ENCODE measurements around the gene CAPN2.

Gene CAPN2

GRCh38 chr1:223716302-223716862, 4.0 kb downstream of the CAPN2 start:
- peaks cover 10 to 17% of the 10 kb centered on the region in 2 donors for H3K36me3 ChIP-seq (ENCODE audit: control insufficient read depth in 1 of 2, insufficient read depth in 2 of 2, low read length in 2 of 2)
- H3K27me3 ChIP-seq (ENCODE audit: control insufficient read depth in 1 of 2, insufficient read depth in 2 of 2, low read length in 2 of 2), result no peaks in the 10 kb centered on the region
- no peak overlapping the region for H3K27ac ChIP-seq (ENCODE audit: low read depth, low read length)
- peaks cover 63% of the 10 kb centered on the region in 2 donors for H3K4me1 ChIP-seq (ENCODE audit: control insufficient read depth in 1 of 2, insufficient read depth in 2 of 2, low read length in 2 of 2)
- H3K9ac ChIP-seq (ENCODE audit: low read depth in 1 of 2, low read length in 2 of 2), result no peak overlapping the region
- no peaks in the 10 kb centered on the region for H3K9me3 ChIP-seq (ENCODE audit: control insufficient read depth in 1 of 2, low read length in 2 of 2)
- peak overlapping the region in 1 of 2 donors; percentile 14 for H3K4me3 ChIP-seq (ENCODE audit: low read depth in 1 of 2, low read length in 2 of 2)

- no peaks in the 10 kb centered on the region for H3K9me3 ChIP-seq (ENCODE audit: control insufficient read depth in 1 of 2, low read length in 2 of 2)
- H3K4me3 ChIP-seq (ENCODE audit: low read depth in 1 of 2, low read length in 2 of 2), result no peak overlapping the region
- H3K27me3 ChIP-seq (ENCODE audit: control insufficient read depth in 1 of 2, insufficient read depth in 2 of 2, low read length in 2 of 2), result no peaks in the 10 kb centered on the region
- H3K9ac ChIP-seq (ENCODE audit: low read depth in 1 of 2, low read length in 2 of 2), result no peak overlapping the region
- peaks cover 62 to 68% of the 10 kb centered on the region in 2 donors for H3K4me1 ChIP-seq (ENCODE audit: control insufficient read depth in 1 of 2, insufficient read depth in 2 of 2, low read length in 2 of 2)
- peaks cover 13 to 17% of the 10 kb centered on the region in 2 donors for H3K36me3 ChIP-seq (ENCODE audit: control insufficient read depth in 1 of 2, insufficient read depth in 2 of 2, low read length in 2 of 2)
- H3K27ac ChIP-seq (ENCODE audit: low read depth, low read length), result no peak overlapping the region
Measured at GRCh38 chr1:223717123-223717522, 4.8 kb downstream of the CAPN2 start.

GRCh38 chr1:223717695-223718363, 5.5 kb downstream of the CAPN2 start:
- Histone ChIP-seq H3K36me3 (ENCODE audit: control insufficient read depth in 1 of 2, insufficient read depth in 2 of 2, low read length in 2 of 2) (peaks cover 13 to 17% of the 10 kb centered on the region in 2 donors), H3K27ac (ENCODE audit: low read depth, low read length) (no peak overlapping the region), H3K9me3 (ENCODE audit: control insufficient read depth in 1 of 2, low read length in 2 of 2) (no peaks in the 10 kb centered on the region), H3K4me3 (ENCODE audit: low read depth in 1 of 2, low read length in 2 of 2) (no peak overlapping the region), H3K4me1 (ENCODE audit: control insufficient read depth in 1 of 2, insufficient read depth in 2 of 2, low read length in 2 of 2) (peaks cover 62 to 70% of the 10 kb centered on the region in 2 donors), H3K9ac (ENCODE audit: low read depth in 1 of 2, low read length in 2 of 2) (no peak overlapping the region), H3K27me3 (ENCODE audit: control insufficient read depth in 1 of 2, insufficient read depth in 2 of 2, low read length in 2 of 2) (no peaks in the 10 kb centered on the region)

GRCh38 chr1:223718850-223719249, 6.5 kb downstream of the CAPN2 start:
- Histone ChIP-seq H3K9me3 (ENCODE audit: control insufficient read depth in 1 of 2, low read length in 2 of 2) (no peaks in the 10 kb centered on the region), H3K9ac (ENCODE audit: low read depth in 1 of 2, low read length in 2 of 2) (no peak overlapping the region), H3K36me3 (ENCODE audit: control insufficient read depth in 1 of 2, insufficient read depth in 2 of 2, low read length in 2 of 2) (peaks cover 13 to 17% of the 10 kb centered on the region in 2 donors), H3K27me3 (ENCODE audit: control insufficient read depth in 1 of 2, insufficient read depth in 2 of 2, low read length in 2 of 2) (no peaks in the 10 kb centered on the region), H3K4me1 (ENCODE audit: control insufficient read depth in 1 of 2, insufficient read depth in 2 of 2, low read length in 2 of 2) (peaks cover 57 to 80% of the 10 kb centered on the region in 2 donors), H3K4me3 (ENCODE audit: low read depth in 1 of 2, low read length in 2 of 2) (no peak overlapping the region), H3K27ac (ENCODE audit: low read depth, low read length) (no peak overlapping the region)

GRCh38 chr1:223720971-223721591, 8.7 kb downstream of the CAPN2 start:
- peak overlapping the region in 1 of 2 donors; percentile 41 for H3K9ac ChIP-seq (ENCODE audit: low read depth in 1 of 2, low read length in 2 of 2)

GRCh38 chr1:223721658-223722607, 9.6 kb downstream of the CAPN2 start:
- H3K27me3 ChIP-seq (ENCODE audit: control insufficient read depth in 1 of 2, insufficient read depth in 2 of 2, low read length in 2 of 2), result no peaks in the 10 kb centered on the region
- no peak overlapping the region for H3K4me3 ChIP-seq (ENCODE audit: low read depth in 1 of 2, low read length in 2 of 2)
- H3K9ac ChIP-seq (ENCODE audit: low read depth in 1 of 2, low read length in 2 of 2), result peak overlapping the region in 1 of 2 donors; percentile 41
- H3K9me3 ChIP-seq (ENCODE audit: control insufficient read depth in 1 of 2, low read length in 2 of 2), result no peaks in the 10 kb centered on the region
- peaks cover 39 to 73% of the 10 kb centered on the region in 2 donors for H3K4me1 ChIP-seq (ENCODE audit: control insufficient read depth in 1 of 2, insufficient read depth in 2 of 2, low read length in 2 of 2)
- peaks cover 13 to 17% of the 10 kb centered on the region in 2 donors for H3K36me3 ChIP-seq (ENCODE audit: control insufficient read depth in 1 of 2, insufficient read depth in 2 of 2, low read length in 2 of 2)
- peak overlapping the region; percentile 70 for H3K27ac ChIP-seq (ENCODE audit: low read depth, low read length)

More at GRCh38 chr1:223720971-223721591, 8.7 kb downstream of the CAPN2 start:
- H3K9me3 ChIP-seq (ENCODE audit: control insufficient read depth in 1 of 2, low read length in 2 of 2), result no peaks in the 10 kb centered on the region
- H3K27ac ChIP-seq (ENCODE audit: low read depth, low read length), result peak overlapping the region; percentile 70
- H3K4me3 ChIP-seq (ENCODE audit: low read depth in 1 of 2, low read length in 2 of 2), result no peak overlapping the region
- H3K4me1 ChIP-seq (ENCODE audit: control insufficient read depth in 1 of 2, insufficient read depth in 2 of 2, low read length in 2 of 2), result peaks cover 42 to 73% of the 10 kb centered on the region in 2 donors
- H3K27me3 ChIP-seq (ENCODE audit: control insufficient read depth in 1 of 2, insufficient read depth in 2 of 2, low read length in 2 of 2), result no peaks in the 10 kb centered on the region
- peaks cover 13 to 17% of the 10 kb centered on the region in 2 donors for H3K36me3 ChIP-seq (ENCODE audit: control insufficient read depth in 1 of 2, insufficient read depth in 2 of 2, low read length in 2 of 2)

- Histone ChIP-seq H3K27me3 (ENCODE audit: control insufficient read depth in 1 of 2, insufficient read depth in 2 of 2, low read length in 2 of 2) (no peaks in the 10 kb centered on the region), H3K27ac (ENCODE audit: low read depth, low read length) (no peak overlapping the region), H3K4me1 (ENCODE audit: control insufficient read depth in 1 of 2, insufficient read depth in 2 of 2, low read length in 2 of 2) (peaks cover 38 to 69% of the 10 kb centered on the region in 2 donors), H3K9me3 (ENCODE audit: control insufficient read depth in 1 of 2, low read length in 2 of 2) (no peaks in the 10 kb centered on the region), H3K4me3 (ENCODE audit: low read depth in 1 of 2, low read length in 2 of 2) (no peak overlapping the region), H3K36me3 (ENCODE audit: control insufficient read depth in 1 of 2, insufficient read depth in 2 of 2, low read length in 2 of 2) (peaks cover 7 to 10% of the 10 kb centered on the region in 2 donors), H3K9ac (ENCODE audit: low read depth in 1 of 2, low read length in 2 of 2) (no peak overlapping the region)
Measured at GRCh38 chr1:223723351-223723904, 11.1 kb downstream of the CAPN2 start.

GRCh38 chr1:223724376-223724775, 12.0 kb downstream of the CAPN2 start:
- H3K4me3 ChIP-seq (ENCODE audit: low read depth in 1 of 2, low read length in 2 of 2), result peak overlapping the region in 1 of 2 donors; percentile 29
- H3K4me1 ChIP-seq (ENCODE audit: control insufficient read depth in 1 of 2, insufficient read depth in 2 of 2, low read length in 2 of 2), result peaks cover 38 to 62% of the 10 kb centered on the region in 2 donors
- H3K9ac ChIP-seq (ENCODE audit: low read depth in 1 of 2, low read length in 2 of 2), result peak overlapping the region in 1 of 2 donors; percentile 12
- peaks cover 8 to 14% of the 10 kb centered on the region in 2 donors for H3K36me3 ChIP-seq (ENCODE audit: control insufficient read depth in 1 of 2, insufficient read depth in 2 of 2, low read length in 2 of 2)
- H3K27ac ChIP-seq (ENCODE audit: low read depth, low read length), result no peak overlapping the region
- no peaks in the 10 kb centered on the region for H3K9me3 ChIP-seq (ENCODE audit: control insufficient read depth in 1 of 2, low read length in 2 of 2)
- H3K27me3 ChIP-seq (ENCODE audit: control insufficient read depth in 1 of 2, insufficient read depth in 2 of 2, low read length in 2 of 2), result no peaks in the 10 kb centered on the region

- Histone ChIP-seq H3K4me3 (ENCODE audit: low read depth in 1 of 2, low read length in 2 of 2) (no peak overlapping the region), H3K9ac (ENCODE audit: low read depth in 1 of 2, low read length in 2 of 2) (no peak overlapping the region), H3K9me3 (ENCODE audit: control insufficient read depth in 1 of 2, low read length in 2 of 2) (no peaks in the 10 kb centered on the region), H3K36me3 (ENCODE audit: control insufficient read depth in 1 of 2, insufficient read depth in 2 of 2, low read length in 2 of 2) (peaks cover 4 to 14% of the 10 kb centered on the region in 2 donors), H3K4me1 (ENCODE audit: control insufficient read depth in 1 of 2, insufficient read depth in 2 of 2, low read length in 2 of 2) (peaks cover 32 to 50% of the 10 kb centered on the region in 2 donors), H3K27me3 (ENCODE audit: control insufficient read depth in 1 of 2, insufficient read depth in 2 of 2, low read length in 2 of 2) (no peaks in the 10 kb centered on the region), H3K27ac (ENCODE audit: low read depth, low read length) (no peak overlapping the region)
Measured at GRCh38 chr1:223725578-223725977, 13.2 kb downstream of the CAPN2 start.

Data from duodenal mucosa (tissue), 2 donors.